H1 (cell line): ENCODE measurements around the gene CAMKMT. TPM values are rescaled to one million over a fixed set of nuclear protein-coding genes. Genes with fewer than 3 reads are reported as not detected.

Source experiments
- BCL11A ChIP-seq, 2 experiments: IDR thresholded peaks; one replicate each; pipeline ENCODE4 v1.6.1; 2011; ENCODE audit warnings: low read depth in 2 of 2, low read length in 2 of 2, mild to moderate bottlenecking in 2 of 2
- CBX8 ChIP-seq: fragments of 300-800, 300-1000 bp; sonication (generic); IDR thresholded peaks from 2 replicates; pipeline ENCODE4 v1.7.1; 2016; ENCODE audit warnings: low read depth, low read length, borderline replicate concordance
- CHD2 ChIP-seq: IDR thresholded peaks from 2 replicates; pipeline ENCODE4 v1.6.1; 2012; ENCODE audit warnings: low read length, improper control_type of control experiment
- polyA plus RNA-seq, 7 experiments: library from polyadenylated mRNA; depleted of rRNA in 3 of 7; stranded (reverse) in 5 of 7; unstranded in 2 of 7; fragments of >200 nt in 5 of 7; fragments of 200-250 nt in 2 of 7; gene quantifications; 1 replicate in 5 of 7; 2 replicates in 1 of 7; 4 replicates in 1 of 7; pipeline versions ENCODE4 v1.2.1 to v1.2.3, GENCODE V29; 2011 to 2013; ENCODE audit warnings: missing spikeins in 2 of 7, mixed read lengths in 2 of 7
- total RNA-seq: library from RNA; stranded (reverse); fragmentation: NEBNext Ultra II Directional; extraction: Animal tissue kit (Norgen Biotek cat#: 25700); gene quantifications from 2 replicates; pipeline ENCODE4 v1.2.1, GENCODE V29; 2021
- TF ChIP-seq, protein P1 (sequence below): IDR thresholded peaks from 2 replicates; pipeline ENCODE4 v1.6.1; 2012; ENCODE audit warnings: inconsistent platforms

Gene CAMKMT
- total and polyA plus RNA-seq, 2 of the 8 experiments (the other 6 are each of a cell fraction or from before 2014, with no cell fraction given): 14.7 to 22.4 TPM

GRCh38 chr2:44770221-44771195 lies 408.8 kb downstream of the CAMKMT start (continued):
- TF ChIP-seq BCL11A (IDR thresholded peaks at IDR 0.05; ENCODE audit: low read depth in 2 of 2, low read length in 2 of 2): no peak
- TF ChIP-seq, protein P1, sequence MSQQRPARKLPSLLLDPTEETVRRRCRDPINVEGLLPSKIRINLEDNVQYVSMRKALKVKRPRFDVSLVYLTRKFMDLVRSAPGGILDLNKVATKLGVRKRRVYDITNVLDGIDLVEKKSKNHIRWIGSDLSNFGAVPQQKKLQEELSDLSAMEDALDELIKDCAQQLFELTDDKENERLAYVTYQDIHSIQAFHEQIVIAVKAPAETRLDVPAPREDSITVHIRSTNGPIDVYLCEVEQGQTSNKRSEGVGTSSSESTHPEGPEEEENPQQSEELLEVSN: no peak
- TF ChIP-seq CBX8: no peak
- no peak for TF ChIP-seq CHD2
